NCI-H2196 (cell line): Measurements from ENCODE around the gene SPSB2.
"Not testable (repeated sequence)": the region's sequence is repeated elsewhere in the genome, so short reads cannot be mapped to it uniquely, and the experiment has no call there.

ENCODE experiments used
- DNase-seq: peaks from one replicate; lab custom pipeline; 2025; ENCODE audit not compliant: unreplicated experiment; lab: John Stamatoyannopoulos, UW

Gene SPSB2, protein sequence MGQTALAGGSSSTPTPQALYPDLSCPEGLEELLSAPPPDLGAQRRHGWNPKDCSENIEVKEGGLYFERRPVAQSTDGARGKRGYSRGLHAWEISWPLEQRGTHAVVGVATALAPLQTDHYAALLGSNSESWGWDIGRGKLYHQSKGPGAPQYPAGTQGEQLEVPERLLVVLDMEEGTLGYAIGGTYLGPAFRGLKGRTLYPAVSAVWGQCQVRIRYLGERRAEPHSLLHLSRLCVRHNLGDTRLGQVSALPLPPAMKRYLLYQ

DNA sequence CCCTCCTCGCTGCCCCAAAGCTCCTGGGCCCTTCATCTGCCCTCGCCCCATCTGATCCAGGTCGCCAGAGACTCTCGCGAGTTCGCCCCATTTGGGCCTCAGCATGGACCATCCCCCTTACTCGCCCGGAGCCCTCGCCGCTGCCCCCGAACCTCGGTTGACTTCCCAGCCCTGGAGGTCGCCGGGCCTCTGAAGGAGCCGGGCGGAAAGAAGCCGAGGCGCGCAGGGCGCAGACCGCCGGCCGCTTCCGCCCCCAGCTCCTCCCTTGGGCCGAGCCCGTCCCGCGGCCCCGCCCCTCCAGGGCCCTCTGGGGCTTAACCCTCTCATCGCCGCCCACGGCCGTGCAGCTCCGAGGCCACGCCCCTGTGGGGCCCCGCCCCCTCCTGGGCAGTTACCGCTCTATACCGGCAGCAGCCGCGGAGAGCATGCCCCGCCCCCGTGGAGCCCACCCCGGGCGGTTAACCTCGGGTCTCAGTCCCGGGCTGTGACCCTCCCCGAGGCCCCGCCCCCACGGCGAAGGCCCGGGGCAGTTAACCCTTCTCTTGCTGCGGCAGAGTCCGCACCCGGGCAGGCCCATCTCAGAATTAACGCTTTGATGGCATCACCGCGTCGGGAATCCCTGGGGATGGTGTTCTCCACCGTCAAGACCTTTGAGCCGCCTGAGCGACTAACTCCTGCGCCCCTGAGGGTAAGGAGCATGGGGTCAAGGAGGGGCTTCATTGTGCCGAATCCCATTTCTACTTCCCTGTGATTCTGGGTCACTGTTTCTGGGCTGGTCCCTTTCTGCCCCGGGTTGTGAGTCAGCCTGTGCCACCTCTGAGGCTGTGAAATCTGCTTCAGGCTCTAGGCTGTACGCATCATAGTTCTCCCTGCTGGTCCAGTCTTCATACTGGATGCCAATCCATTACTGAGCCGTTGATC lies at the start of gene SPSB2:
TSS of gene SPSB2 (minus strand) at position 210 of the 921 bp plus-strand sequence. CDS start 402 bp downstream, outside the sequence.
- DNase-seq = peak; percentile 88

DNA sequence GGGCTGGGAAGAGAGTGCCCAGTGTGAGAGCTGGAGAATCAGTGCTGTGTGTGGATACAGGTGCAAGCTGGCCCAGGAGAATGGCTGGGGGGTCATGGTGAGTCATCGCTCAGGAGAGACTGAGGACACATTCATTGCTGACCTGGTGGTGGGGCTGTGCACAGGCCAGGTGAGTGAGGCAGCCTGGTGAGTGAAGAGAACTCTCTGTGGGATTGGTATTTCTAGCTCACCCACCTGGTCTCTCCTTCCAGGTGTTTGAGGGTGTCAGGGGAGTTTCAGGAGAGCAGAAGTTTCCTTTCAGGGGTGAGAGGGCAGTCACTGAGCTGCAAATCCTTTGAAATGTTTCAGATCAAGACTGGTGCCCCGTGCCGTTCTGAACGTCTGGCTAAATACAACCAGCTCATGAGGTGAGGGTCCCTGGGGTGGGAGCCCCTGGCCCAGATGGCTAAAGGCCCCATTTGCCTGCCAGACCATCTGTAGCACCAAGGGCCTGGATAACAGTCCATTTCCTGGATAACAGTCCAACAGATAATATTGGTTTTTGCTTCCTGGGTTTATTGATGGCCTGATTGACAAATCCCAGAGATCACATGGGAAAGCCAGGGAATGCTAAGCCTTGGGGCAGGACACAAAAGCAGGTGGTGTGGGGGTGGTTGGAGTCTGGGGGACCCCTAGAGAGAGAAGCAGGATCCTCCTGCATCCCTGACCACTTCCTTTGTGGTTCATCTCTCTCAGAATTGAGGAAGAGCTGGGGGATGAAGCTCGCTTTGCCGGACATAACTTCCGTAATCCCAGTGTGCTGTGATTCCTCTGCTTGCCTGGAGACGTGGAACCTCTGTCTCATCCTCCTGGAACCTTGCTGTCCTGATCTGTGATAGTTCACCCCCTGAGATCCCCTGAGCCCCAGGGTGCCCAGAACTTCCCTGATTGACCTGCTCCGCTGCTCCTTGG lies 49.2 kb upstream of the SPSB2 start:
- DNase-seq = no peak

DNA sequence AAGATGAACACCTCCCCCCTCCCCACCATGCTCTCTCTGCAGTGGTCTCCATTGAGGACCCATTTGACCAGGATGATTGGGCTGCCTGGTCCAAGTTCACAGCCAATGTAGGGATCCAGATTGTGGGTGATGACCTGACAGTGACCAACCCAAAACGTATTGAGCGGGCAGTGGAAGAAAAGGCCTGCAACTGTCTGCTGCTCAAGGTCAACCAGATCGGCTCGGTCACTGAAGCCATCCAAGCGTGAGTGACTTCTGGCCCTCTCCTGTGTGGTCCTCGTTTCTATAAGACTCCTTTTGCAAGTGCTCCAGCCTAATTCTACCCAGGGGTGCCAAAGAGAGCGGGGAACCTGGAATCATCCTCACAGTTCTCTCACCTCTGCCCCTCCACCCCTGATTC lies 48.4 kb upstream of the SPSB2 start:
- DNase-seq = no peak

DNA sequence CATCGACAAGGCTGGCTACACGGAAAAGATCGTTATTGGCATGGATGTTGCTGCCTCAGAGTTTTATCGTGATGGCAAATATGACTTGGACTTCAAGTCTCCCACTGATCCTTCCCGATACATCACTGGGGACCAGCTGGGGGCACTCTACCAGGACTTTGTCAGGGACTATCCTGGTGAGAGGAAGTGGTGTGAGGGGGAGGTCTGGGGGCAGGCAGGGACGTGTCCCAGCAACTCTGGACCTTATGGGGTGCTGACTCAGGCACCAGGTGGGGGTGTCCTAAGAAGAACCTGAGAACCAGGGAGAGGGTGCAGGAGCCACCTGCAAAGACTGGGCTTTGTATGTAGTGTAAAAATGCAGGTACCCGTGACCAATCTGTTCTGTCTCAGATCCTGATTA lies 46.5 kb upstream of the SPSB2 start:
- DNase-seq = no peak

DNA sequence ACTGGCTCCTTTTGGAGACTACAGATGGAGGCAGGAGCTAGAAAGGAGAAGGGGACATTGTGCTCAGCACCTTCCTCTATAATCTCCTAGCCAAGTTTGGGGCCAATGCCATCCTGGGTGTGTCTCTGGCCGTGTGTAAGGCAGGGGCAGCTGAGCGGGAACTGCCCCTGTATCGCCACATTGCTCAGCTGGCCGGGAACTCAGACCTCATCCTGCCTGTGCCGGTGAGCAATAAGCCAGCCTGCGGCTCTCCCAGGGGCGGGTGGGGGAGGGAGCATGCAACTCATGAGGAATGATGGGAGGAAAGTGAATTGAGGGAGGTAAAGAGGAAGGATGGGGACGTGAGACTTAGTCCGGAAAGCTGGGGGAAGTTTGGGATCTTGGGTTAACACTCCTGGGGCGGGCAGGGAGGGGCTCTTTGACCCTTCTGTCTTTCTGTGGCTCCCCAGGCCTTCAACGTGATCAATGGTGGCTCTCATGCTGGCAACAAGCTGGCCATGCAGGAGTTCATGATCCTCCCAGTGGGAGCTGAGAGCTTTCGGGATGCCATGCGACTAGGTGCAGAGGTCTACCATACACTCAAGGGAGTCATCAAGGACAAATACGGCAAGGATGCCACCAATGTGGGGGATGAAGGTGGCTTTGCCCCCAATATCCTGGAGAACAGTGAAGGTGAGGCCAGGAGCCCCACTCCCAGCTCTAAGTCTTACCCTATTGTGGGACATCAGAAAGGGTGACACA lies 44.6 kb upstream of the SPSB2 start:
- DNase-seq = no peak

DNA sequence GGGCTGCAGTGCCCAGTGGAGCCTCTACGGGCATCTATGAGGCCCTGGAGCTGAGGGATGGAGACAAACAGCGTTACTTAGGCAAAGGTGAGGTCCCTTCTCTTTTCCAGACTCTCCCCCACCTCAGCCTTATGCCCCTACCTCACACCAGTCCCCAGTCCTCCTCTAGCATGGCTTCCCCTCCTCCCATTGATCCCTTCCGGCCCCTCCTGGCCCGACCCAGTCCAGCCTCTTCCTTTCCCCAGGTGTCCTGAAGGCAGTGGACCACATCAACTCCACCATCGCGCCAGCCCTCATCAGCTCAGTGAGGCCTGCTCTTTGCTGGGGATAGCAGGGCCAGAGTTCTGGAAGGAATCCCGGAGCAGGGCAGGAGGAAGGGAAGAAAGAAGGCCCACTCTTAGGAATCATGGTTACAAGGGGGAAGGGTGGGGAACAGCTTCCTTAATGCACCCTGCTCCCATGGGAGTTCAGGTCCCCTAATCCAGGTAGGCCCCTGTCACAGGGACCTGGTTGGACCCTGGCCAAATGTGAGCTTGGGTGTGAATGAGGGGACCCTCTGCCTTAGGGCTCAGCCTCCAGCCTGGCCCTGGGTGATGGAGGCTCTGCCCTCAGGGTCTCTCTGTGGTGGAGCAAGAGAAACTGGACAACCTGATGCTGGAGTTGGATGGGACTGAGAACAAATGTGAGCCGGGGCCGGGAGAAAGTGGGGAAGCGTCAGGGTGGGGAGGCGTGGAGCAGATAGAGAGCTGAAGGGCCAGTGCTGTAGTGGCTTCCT lies 43.5 kb upstream of the SPSB2 start:
- DNase-seq = no peak

DNA sequence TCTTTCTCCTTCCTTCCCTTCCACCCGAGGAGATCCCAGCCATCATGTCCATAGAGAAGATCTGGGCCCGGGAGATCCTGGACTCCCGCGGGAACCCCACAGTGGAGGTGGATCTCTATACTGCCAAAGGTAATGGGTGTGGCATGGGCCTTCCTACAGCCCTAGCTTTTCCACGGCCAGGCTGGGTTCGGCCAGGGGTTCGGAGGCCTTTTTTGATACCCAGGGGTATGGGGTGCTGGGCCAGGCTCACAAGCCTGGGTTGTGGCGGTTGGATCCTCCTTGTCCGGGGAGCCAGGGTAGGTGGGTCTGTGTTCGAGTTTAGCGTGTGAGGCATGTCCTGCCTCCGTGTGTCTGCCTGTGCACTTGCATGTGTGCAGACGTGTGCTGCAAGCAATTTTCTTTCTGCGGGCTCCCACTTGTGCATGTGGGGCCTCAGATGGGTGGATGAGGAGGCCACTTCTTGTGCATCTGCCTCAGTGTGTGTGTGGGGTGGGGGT lies 42.7 kb upstream of the SPSB2 start:
- no peak for DNase-seq

DNA sequence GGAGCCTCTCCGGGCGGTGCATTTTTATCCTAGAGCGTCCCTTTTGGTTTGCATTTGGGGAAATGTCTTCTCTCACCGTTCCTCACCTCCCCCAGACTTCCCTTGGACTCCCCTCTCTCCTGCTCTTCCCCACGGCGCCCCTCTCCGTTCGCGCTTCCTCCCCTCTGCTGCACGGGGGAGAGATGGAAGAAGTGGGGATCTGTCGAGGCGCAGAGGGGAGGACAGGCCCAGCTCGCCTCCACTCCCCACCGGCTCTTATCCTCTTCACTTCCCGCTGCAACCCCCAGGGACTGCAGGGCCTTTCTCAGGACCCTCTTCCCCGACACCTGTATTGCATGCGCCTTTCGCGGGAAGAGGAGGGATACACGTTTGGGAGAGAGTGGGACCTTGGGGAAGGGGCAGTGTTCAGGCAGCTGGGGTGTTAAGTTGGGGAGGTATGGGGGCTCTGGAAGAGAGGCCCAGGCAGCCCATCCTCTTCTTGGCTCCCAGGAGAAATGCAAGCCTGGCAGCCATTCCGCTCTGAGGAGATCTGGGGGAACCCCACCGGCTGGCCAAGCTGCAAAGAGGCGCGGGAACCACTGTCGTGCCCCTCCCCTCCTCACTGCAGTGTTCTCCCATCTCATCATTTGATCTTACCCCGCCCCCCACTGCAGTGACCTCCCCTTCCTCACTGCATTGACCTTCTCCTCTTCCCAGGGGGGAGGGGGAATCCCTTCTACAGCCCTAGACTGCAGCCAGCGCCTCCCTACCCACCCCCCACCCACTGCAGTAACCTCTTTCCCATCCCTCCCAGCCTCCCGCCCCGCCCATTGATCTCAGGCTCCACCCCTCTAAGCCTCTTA lies 42.1 kb upstream of the SPSB2 start:
- peak; percentile 28 for DNase-seq

DNA sequence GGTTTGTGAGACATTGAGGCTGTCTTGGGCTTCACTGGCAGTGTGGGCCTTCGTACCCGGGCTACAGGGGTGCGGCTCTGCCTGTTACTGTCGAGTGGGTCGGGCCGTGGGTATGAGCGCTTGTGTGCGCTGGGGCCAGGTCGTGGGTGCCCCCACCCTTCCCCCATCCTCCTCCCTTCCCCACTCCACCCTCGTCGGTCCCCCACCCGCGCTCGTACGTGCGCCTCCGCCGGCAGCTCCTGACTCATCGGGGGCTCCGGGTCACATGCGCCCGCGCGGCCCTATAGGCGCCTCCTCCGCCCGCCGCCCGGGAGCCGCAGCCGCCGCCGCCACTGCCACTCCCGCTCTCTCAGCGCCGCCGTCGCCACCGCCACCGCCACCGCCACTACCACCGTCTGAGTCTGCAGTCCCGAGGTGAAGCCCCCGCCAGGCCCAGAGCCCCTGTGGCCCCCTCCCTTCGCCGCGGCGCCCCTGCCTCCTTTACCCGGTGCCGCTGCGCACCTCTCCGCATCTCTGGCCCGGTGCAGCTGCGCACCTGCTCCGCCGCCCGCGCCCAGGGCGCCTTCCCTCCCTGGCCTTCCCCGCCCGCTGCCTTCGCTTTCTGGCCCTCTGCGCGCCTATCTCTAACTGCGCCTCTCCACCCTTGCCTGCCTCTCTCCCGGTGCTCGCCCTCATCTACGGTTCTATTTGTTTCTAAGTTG lies 41.3 kb upstream of the SPSB2 start, which contains the start of gene ENO2:
TSS of gene ENO2 (plus strand) at position 335 of the 701 bp plus-strand sequence. CDS start 1,253 bp downstream, outside the sequence.
- peak; percentile 34 for DNase-seq

DNA sequence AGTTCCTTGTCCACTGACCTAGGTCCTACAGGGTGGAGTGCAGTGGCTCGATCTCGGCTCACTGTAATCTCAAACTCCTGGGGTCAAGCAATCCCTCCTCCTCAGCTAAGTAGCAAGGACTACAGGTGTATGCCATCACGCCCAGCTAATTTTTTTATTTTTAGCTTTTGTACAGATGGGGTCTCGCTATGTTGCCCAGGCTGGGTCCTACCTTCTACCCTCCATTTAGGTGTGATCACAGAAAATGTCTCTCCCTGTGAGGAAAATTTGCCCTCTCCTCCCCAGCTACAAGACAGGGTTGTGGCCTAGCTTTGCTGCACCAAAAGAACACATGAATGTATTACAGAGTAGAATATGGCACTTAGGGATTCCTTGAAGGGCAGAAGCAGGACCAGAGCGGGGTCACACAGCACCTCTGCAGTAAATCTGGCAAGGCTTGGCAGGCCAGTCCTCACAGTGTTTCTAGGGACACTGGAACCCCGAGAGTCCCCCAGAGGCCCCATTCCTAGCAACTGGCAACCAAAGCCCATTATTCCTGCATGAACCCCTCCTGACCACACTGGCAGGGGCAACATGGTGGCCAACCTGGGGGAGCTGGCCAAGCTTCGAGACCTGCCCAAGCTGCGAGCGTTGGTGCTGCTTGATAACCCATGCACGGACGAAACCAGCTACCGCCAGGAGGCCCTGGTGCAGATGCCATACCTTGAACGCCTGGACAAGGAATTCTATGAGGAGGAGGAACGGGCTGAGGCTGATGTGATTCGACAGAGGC lies 39.2 kb upstream of the SPSB2 start:
- no peak for DNase-seq

DNA sequence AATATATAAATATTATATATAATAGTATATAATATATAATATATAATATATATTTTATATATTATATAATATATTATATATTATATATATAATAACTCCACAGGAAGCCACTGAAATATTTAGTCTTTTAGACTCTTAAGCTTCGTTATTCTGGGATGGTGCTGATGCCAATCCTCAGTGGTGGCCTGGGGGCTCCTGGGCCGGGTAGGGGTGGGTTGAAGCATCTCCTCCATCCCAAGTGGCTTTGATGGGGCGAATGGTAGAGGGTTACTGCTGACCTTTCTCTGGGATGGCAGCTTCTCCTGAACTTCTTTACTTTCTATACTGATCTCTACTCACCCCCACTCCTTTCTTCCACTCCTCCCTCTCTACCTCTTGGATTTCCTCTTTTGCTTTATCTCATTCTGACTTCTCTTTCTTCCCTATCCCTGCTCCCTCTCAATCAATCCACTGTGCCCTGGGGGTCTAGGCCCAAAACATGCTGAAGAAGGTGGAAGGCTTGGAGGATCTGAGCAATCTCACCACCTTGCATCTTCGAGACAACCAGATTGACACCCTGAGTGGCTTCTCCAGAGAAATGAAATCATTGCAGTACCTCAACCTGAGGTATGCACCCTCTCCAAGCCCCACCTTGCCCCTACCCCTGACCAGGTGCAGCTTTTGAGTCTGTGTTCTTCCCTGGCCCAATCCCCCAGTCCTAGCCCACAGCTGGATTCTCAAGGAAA lies 36.5 kb upstream of the SPSB2 start:
- no peak for DNase-seq

DNA sequence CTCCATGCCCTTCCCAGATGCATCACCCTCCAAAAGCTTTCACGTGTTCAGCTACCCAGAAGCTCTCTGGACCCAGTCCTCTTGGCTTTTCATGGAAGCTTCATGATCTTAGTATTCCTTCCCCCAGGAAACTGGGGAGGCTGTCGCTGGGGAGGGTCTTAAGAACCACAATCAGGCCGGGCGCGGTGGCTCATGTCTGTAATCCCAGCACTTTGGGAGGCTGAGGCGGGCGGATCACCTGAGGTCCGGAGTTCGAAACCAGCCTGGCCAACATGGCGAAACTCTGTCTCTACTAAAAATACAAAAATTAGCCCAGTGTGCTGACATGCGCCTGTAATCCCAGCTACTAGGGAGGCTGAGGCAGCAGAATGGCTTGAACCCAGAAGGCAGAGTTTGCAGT lies 35.0 kb upstream of the SPSB2 start:
- DNase-seq = not testable (repeated sequence)

DNA sequence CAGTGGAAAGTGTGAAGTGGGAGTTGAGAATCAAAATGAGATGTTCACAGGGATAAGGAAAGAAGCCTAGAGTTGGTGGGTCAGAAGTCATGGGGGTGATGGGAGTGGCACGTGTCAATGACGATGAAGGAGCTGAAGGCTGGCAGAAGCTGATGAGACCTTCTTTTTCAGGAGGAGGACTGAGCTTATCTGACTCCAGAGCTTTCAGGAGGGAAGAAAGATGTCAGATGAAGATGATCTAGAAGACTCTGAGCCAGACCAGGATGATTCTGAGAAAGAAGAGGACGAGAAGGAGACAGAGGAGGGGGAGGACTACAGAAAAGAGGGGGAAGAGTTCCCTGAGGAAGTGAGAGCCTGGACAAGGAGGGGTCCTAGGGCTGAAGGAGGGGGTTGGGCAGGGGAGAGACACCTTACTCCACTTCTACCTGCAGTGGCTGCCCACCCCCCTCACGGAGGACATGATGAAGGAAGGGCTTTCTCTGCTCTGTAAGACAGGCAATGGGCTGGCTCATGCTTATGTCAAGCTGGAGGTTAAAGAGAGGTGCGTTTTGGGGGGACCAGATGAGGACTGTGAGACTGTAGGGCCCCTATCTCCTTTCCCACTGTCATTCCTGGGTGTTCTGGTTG lies 32.4 kb upstream of the SPSB2 start:
- no peak for DNase-seq

DNA sequence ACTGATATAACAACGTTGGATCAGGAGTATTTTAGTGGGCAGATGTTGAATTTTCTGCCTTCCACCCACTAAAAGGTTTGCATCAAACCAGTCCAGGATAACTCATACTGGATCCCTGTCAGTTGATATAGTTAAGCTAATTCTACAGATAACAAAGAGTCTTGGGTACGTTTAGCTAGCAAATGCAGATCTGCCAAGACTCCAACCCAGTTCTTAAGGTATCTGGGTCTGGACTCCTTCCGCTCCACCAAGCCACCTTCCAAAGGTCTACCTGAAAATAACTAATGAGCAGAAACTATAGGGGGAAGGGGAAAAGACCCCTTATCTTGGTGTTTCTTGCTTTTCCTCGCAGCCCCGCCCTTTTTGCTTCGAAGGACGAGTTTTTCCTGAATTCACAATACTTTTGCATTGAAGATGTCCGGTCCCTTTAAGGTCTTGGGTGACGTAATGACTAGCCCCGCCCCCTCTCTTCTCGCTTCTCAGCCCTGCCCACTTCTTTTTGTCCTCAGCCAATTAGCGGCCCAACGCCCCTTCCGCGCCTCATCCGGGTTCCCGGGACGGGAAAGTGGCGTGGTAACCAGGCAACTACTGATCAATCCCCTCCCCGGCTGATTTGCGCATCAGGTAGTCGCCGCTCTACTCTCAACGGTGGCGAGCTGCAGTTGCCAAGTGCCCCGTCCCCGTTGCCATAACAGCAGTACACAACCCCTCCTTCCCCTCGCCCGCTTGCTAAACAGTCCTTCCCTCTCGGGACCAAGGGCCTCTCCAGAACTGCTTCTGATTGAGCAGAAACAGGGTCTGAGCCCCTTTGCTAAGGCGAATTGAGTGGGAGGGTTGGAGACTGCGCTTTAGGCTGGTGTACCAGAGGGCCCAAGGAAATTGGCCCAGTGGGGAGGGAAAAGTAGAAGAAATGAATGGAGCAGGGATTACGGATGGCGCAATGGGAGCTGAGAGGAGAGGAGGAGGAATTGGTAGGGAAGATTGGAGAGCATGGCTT lies 31.5 kb upstream of the SPSB2 start, which contains the start of gene LRRC23:
TSS of gene LRRC23 (plus strand) at position 543 of the 997 bp plus-strand sequence. CDS start 812 bp downstream, outside the sequence.
- peak; percentile 88 for DNase-seq

DNA sequence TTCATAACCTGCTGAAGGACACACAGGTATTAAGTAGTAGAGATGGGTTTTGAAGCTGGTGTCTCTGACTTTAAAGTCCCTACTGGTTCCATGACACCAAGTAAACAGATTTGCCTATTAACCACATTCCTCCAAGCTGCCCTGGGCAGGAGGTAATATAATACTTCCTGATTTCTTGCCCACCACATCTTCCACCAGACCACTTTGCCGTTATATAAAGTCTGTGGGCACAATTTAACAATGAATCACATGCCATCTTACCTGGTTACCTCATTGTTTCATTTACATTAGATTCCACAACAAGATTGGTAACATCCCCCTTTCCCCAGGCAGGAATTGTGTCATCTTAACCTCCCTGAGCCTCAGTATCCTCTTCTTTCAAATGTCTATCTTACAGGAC lies 30.6 kb upstream of the SPSB2 start:
- no peak for DNase-seq
